ENCODE measurements around the gene MAPKBP1. TPM values are rescaled to one million over a fixed set of nuclear protein-coding genes. Genes with fewer than 3 reads are reported as not detected.

Gene MAPKBP1
- total RNA-seq, 2 donors from 2014 or later: 16.0 to 17.7 TPM

DNA sequence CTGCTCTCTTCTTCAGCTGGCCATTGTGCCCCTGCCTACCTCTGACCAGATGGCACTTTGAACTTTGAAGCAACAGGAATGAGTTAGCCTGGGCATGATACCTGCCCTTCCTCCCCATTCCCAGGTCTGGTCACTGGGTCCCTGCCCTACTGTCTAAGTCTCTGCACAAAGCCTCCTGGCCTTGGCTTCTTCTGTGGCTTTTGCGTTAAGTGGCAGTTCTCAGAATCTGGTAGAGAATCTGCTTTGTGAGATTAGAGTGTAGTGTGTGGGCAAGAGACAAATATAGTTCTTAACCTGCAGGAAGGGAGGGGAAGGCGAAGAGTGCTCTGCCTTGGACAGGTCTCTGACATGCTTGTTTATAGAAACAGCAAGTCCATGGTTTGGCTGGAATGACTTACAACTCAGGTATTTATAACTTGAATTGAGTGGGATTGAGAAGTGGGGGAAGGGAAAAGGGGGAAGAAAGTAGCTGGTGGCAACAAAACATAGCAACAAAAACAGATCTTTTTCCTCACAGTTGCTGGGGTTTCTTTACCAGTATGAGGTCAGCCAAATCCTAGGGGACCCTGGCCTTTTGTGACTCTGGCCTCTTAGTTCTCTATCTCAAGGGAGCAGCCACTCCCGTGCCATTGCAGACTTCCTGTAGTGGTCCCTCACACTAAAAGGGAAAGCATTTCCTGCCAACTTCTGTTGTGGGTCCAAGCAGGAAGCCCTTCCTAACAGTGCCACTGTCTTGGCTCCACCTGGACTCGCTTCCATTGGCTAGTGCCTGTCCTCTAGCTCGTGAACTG, 16.7 kb downstream of the MAPKBP1 start:
- no peak for DNase-seq
- Mint-ChIP-seq H3K4me1 (ENCODE audit: low read depth) (peaks cover 43% of the 10 kb centered on the region), H3K4me3 (peak overlapping the region in 1 of 2 donors; percentile 2), H3K36me3 (ENCODE audit: insufficient read depth in 2 of 2) (no peaks in the 10 kb centered on the region), H3K27me3 (ENCODE audit: low read depth) (no peaks in the 10 kb centered on the region), H3K27ac (peak overlapping the region; percentile 45), H3K9me3 (no peaks in the 10 kb centered on the region)
- ATAC-seq (replicated peaks in 1 of 2): peak; percentile 27 to 32

DNA sequence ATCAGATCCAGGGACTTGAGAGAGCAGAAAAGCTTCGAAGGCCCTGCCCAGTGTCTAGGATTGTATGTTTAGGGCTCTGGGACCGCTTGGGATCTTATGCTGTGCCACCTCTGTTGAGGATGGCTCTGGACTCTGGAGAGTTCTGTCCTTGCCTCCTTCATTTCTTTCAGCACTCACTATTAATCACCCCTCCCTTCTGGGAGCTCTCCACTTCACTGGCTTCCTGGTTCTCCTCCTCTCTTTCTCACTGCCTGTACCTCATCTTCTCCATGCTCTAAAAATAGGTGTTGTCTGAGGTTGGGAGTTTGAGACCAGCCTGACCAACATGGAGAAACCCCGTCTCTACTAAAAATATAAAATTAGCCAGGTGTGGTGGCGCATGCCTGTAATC, 17.3 kb downstream of the MAPKBP1 start:
- Mint-ChIP-seq H3K4me3 (no peak overlapping the region), H3K4me1 (ENCODE audit: low read depth) (peaks cover 48% of the 10 kb centered on the region), H3K9me3 (no peaks in the 10 kb centered on the region)

DNA sequence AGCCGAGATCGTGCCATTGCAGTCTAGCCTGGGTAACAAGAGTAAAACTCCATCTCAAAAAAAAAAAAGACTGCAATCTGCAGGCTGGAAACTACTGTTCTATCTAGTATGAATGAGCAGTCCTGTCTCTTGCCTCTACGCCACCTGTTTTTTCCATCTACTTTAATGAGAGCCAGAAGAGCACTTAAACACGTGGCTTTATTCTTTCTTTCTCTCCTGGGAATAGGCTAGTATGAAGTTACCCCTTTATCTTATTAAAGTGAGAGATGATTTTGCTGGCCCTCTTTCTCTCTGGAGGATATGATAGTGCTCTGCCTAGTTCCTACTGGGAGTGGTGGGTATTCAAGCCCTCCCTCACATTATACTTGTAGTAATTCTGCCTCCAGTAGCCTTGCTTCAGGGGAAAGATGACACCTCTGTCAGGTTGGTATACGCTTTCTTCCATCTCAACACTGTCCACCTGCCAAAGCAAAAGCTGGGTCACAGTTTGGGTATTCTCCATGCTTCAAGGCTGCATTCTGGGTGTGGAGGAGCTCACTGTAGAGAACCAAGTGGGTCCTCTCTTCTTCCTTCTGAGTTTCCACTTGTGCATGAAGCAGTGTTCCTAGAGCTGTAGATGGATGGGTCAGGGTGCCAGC, 17.8 kb downstream of the MAPKBP1 start:
- Mint-ChIP-seq H3K4me1 (ENCODE audit: low read depth) (peaks cover 51% of the 10 kb centered on the region), H3K4me3 (no peak overlapping the region), H3K36me3 (ENCODE audit: insufficient read depth in 2 of 2) (no peaks in the 10 kb centered on the region), H3K27ac (peak overlapping the region; percentile 45), H3K27me3 (ENCODE audit: low read depth) (no peaks in the 10 kb centered on the region), H3K9me3 (no peaks in the 10 kb centered on the region)
- DNase-seq (no peak), ATAC-seq (replicated peaks in 1 of 2) (no peak)

More for the DNA sequence above, 17.3 kb downstream of the MAPKBP1 start:
- no peaks in the 10 kb centered on the region for H3K27me3 Mint-ChIP-seq (ENCODE audit: low read depth)
- H3K27ac Mint-ChIP-seq: peak overlapping the region; percentile 45
- ATAC-seq (replicated peaks in 1 of 2) (no peak), DNase-seq (no peak)
- H3K36me3 Mint-ChIP-seq (ENCODE audit: insufficient read depth in 2 of 2): no peaks in the 10 kb centered on the region

DNA sequence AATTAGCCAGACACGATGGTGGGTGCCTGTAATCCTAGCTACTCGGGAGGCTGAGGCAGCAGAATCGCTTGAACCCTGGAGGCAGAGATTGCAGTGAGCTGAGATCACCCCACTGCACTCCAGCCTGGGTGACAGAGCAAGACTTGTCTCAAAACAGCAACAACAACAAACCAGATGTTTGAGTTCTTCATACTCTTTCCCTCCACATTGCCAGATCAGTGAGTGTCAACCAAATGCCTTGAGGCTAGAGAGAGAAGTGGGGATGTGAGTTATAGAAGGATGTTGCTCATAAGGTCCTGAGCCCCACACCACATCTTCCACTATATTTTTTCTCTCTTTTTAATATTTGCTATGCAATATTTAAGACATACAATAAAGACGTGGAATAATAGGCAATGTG, 19.8 kb downstream of the MAPKBP1 start:
- no peak overlapping the region for H3K4me3 Mint-ChIP-seq
- DNase-seq (no peak), ATAC-seq (replicated peaks in 1 of 2) (no peak)
- H3K9me3 Mint-ChIP-seq: no peaks in the 10 kb centered on the region
- H3K36me3 Mint-ChIP-seq (ENCODE audit: insufficient read depth in 2 of 2): no peaks in the 10 kb centered on the region
- no peak overlapping the region for H3K27ac Mint-ChIP-seq
- H3K4me1 Mint-ChIP-seq (ENCODE audit: low read depth): peaks cover 53% of the 10 kb centered on the region
- no peaks in the 10 kb centered on the region for H3K27me3 Mint-ChIP-seq (ENCODE audit: low read depth)

DNA sequence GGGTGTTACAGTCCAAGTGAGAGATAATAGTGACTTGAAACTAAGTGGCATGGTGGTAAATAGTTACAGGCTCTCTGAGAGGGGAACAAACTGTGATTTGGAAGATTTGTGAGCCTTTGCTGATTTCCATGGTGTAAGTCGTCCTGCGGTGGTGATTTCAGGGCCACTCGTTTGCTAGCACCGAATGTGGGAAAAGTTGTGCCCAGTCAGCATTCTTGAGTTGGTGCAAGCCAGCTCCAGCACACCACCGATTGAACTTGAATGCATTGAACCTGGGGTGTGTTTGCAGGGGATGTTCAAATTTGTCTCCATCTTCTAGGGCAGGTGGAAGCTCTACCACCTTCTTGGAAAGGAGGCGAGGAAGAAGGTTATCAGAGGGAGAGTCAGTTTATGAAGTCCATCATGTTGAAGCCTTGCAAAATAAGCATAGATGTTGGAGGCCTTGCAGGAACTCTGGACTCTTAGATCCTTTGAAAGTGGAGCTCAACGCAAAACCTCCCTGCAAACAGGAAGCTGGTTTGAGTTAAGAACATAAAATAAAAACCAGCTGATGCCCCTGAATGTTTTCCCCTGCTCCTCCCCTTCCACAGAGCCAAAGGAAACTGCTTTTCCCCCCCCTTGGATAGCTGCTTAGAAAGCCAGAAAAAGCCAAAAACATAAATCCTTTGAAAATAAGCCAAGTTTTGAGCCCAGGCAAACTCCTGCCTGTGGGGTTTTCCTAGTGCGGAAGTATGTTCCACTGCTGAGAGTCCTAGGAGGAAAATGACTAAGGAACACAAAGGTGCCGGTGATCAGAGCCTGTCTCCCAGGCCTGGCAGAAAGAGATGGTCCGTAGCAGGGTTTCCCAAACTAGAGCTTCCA, 21.9 kb downstream of the MAPKBP1 start:
- Mint-ChIP-seq H3K27me3 (ENCODE audit: low read depth) (no peaks in the 10 kb centered on the region), H3K9me3 (no peaks in the 10 kb centered on the region), H3K4me1 (ENCODE audit: low read depth) (peaks cover 31% of the 10 kb centered on the region), H3K36me3 (ENCODE audit: insufficient read depth in 2 of 2) (no peaks in the 10 kb centered on the region), H3K27ac (no peak overlapping the region), H3K4me3 (no peak overlapping the region)
- DNase-seq (no peak), ATAC-seq (replicated peaks in 1 of 2) (no peak)

DNA sequence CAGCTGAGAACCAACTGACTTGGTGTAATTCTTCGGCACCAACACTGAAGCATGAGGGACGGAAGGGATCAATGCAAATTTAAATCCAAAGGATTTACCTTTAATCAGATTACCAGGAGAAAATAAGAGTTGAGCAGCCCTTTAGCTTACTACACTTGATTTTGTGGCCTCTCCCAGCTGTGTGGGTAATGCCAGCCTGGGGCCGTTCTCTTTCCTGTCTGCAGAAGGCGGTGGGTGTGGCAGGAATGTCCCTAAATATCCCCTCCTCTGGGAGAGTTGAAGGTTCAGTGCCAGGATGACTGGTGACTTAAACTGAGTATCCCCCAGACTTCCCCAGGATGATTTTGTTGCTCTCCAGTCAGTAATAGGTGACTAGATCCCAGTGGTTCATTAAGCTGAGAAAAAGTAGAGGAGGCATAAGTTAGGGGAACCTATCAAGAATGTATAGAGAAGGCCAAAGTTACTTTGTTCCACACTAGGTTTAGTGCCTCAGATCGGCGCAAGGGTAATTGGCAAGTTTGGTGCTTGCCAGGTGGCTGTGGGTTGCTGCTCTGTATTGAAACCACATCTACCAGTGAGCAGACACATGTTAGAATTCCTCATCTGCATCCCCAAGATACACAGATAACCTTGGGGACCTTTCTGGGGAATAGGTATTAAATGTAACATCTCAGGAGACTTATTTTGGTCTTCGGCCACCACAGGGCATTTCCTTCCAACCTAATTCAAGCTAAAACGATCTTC, 23.1 kb downstream of the MAPKBP1 start:
- no peak overlapping the region for H3K27ac Mint-ChIP-seq
- no peak for DNase-seq
- no peaks in the 10 kb centered on the region for H3K9me3 Mint-ChIP-seq

DNA sequence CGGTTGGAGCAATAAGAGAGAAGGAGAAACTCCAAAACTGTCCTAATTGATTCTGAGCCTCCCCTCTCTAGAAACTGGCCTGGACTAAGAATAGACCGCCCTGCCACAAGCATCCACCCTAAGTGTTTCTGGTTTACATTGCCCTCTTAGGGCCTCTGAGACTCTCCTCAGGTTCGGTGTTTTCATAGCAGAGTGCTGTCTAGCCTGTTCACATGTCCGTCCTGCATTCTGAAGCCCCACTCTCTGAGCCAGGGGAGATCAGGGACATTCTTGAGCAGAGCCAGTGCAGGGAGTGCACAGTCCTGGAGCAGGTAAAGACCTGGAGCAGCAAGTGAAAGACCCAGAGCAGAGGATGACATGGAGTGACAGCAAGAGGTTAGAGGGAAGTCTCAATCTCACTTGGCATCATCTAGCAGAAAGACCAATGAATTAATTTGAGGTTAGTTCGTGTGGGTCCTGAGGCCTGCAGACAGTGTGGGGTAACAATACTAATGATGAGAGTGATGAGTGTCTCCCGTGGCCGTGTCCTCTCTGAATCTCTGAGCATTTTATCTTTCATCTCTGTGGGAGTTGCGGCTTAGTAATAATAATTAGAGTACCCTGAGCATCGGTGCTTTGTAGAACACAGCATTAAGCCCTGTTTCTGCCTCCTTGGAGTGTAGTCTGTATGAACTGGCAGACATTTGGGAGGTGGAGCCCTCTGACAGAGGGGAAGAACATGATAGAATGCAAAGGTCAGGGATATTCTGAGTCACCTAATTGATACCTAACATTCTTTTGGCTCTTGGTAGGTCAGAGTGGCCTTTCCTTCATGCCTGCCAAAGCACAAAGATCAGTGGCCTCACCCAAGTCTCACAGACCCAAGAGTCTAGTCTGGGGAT, 24.6 kb downstream of the MAPKBP1 start:
- ATAC-seq (replicated peaks in 1 of 2): peak; percentile 18 to 49
- H3K27ac Mint-ChIP-seq: no peak overlapping the region

More for the DNA sequence above, 23.1 kb downstream of the MAPKBP1 start:
- ATAC-seq (replicated peaks in 1 of 2): no peak
- peaks cover 0 to 1% of the 10 kb centered on the region in 2 donors for H3K36me3 Mint-ChIP-seq (ENCODE audit: insufficient read depth in 2 of 2)
- no peaks in the 10 kb centered on the region for H3K27me3 Mint-ChIP-seq (ENCODE audit: low read depth)
- peaks cover 24% of the 10 kb centered on the region for H3K4me1 Mint-ChIP-seq (ENCODE audit: low read depth)
- no peak overlapping the region for H3K4me3 Mint-ChIP-seq

DNA sequence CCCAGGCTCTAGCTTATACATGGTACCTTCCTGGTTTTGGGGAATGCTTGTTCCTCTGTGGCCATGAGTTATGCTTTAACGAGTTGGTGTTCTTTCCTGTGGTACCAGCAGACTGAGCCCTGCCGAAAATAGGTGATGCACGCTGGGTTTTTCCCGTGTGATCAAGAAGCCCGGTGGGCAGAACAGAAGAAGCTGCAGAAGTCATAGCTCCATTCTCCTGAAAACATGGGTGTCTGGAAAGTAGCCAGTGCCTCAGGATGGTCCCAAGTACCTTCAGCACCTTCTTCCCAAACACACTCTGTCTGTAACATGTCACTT, 25.2 kb downstream of the MAPKBP1 start:
- H3K9me3 Mint-ChIP-seq: no peaks in the 10 kb centered on the region
- DNase-seq (no peak), ATAC-seq (replicated peaks in 1 of 2) (peak in 1 of 2 donors; percentile 21)
- no peak overlapping the region for H3K4me3 Mint-ChIP-seq
- peaks cover 30% of the 10 kb centered on the region for H3K4me1 Mint-ChIP-seq (ENCODE audit: low read depth)
- no peak overlapping the region for H3K27ac Mint-ChIP-seq
- no peaks in the 10 kb centered on the region for H3K27me3 Mint-ChIP-seq (ENCODE audit: low read depth)
- peaks cover 0 to 1% of the 10 kb centered on the region in 2 donors for H3K36me3 Mint-ChIP-seq (ENCODE audit: insufficient read depth in 2 of 2)

More for the DNA sequence above, 24.6 kb downstream of the MAPKBP1 start:
- Mint-ChIP-seq H3K27me3 (ENCODE audit: low read depth) (no peaks in the 10 kb centered on the region), H3K9me3 (no peaks in the 10 kb centered on the region), H3K4me1 (ENCODE audit: low read depth) (peaks cover 24% of the 10 kb centered on the region), H3K36me3 (ENCODE audit: insufficient read depth in 2 of 2) (peaks cover 0 to 1% of the 10 kb centered on the region in 2 donors), H3K4me3 (no peak overlapping the region)
- DNase-seq: no peak

DNA sequence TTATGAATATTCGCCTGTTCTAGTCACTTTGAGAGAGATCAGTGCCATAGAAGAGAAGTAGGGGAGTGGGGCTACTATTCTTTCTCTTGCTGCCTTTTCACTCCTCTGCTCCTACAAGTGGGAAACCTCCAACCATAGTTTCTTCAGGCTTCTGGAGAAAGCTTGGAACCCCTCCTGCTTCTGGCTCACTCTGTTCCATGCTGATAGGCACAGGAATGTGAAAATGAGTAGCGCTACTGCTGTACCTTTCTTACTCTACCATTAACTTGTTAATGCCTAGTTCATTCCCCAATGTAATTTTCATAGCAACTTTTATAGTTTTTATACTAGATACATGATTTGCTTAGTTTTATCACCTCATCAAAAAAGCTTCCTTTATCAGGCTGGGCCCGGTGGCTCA, 26.9 kb downstream of the MAPKBP1 start:
- H3K4me1 Mint-ChIP-seq (ENCODE audit: low read depth): peaks cover 19% of the 10 kb centered on the region
- ATAC-seq (replicated peaks in 1 of 2) (no peak), DNase-seq (no peak)
- H3K36me3 Mint-ChIP-seq (ENCODE audit: insufficient read depth in 2 of 2): peaks cover 0 to 1% of the 10 kb centered on the region in 2 donors
- H3K4me3 Mint-ChIP-seq: no peak overlapping the region
- H3K27me3 Mint-ChIP-seq (ENCODE audit: low read depth): no peaks in the 10 kb centered on the region
- no peaks in the 10 kb centered on the region for H3K9me3 Mint-ChIP-seq
- no peak overlapping the region for H3K27ac Mint-ChIP-seq

DNA sequence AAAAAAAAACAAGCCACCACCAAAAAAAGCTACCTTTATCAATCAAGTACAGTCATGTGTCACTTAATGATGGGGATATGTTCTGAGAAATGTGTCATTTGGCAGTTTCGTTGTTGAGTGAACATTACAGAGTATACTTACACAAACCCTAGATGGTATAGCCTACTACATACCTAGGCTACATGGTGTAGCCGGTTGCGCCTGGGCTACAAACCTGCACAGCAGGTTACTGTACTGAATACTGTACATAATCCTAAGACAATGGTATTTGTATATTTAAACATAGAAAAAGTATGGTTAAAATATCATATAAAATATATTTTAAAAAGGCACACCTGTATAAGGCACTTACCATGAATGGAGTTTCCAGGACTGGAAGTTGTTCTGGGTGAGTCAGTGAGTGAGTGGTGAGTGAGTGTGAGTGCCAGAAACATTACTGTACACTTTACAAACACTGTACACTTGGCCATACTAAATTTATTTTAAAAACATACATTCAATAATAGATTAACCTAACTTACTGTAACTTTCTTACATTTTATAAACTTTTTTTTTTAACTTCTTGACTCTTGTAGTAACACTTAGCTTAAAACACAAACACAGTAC, 27.7 kb downstream of the MAPKBP1 start:
- no peak overlapping the region for H3K4me3 Mint-ChIP-seq
- no peak overlapping the region for H3K27ac Mint-ChIP-seq

DNA sequence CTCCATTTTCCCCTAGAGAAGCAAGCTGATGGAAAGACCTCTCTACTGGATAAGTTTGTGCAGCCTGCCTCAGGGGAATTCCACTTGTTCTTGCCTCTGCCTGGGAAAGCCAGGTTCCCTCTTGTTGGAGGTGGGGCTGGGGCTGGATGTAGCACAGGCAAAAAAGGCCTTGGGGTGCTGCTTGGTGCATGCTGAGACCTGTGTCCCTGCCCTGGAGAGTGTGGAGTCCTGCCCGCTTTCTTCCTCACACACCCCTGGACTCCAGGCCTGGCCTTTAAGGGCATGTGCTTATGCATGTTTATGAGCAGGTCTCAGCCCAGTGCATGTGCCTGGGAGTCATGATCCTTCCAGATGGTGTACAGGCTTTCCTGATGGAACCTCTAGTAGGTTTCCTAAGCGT, 30.1 kb downstream of the MAPKBP1 start:
- Mint-ChIP-seq H3K4me3 (no peak overlapping the region), H3K27ac (no peak overlapping the region), H3K27me3 (ENCODE audit: low read depth) (no peaks in the 10 kb centered on the region), H3K4me1 (ENCODE audit: low read depth) (peaks cover 12% of the 10 kb centered on the region), H3K9me3 (no peaks in the 10 kb centered on the region), H3K36me3 (ENCODE audit: insufficient read depth in 2 of 2) (peaks cover 0 to 1% of the 10 kb centered on the region in 2 donors)
- DNase-seq: no peak
- no peak for ATAC-seq (replicated peaks in 1 of 2)

More for the DNA sequence above, 27.7 kb downstream of the MAPKBP1 start:
- no peak for DNase-seq
- Mint-ChIP-seq H3K9me3 (no peaks in the 10 kb centered on the region), H3K27me3 (ENCODE audit: low read depth) (no peaks in the 10 kb centered on the region), H3K4me1 (ENCODE audit: low read depth) (peaks cover 15% of the 10 kb centered on the region), H3K36me3 (ENCODE audit: insufficient read depth in 2 of 2) (peaks cover 0 to 1% of the 10 kb centered on the region in 2 donors)
- peak in 1 of 2 donors; percentile 42 for ATAC-seq (replicated peaks in 1 of 2)

Data from activated T-cell treated with anti-CD3 and anti-CD28 coated beads, Interleukin-2, amount 50 U/mL, for 72 hours (primary cell).